K562 (cell line): ENCODE measurements around the gene SERINC3. TPM values are rescaled to one million over a fixed set of nuclear protein-coding genes. Genes with fewer than 3 reads are reported as not detected.

ENCODE experiments used
- BCL6 ChIP-seq: fragments of 250-450 bp; sonication (Bioruptor Pico); IDR thresholded peaks from 2 replicates; pipeline ENCODE4 v1.4.0; 2020
- CLOCK ChIP-seq: fragments of 250-450 bp; sonication (Bioruptor Pico); IDR thresholded peaks from 2 replicates; pipeline ENCODE4 v1.4.0; 2020; ENCODE audit warnings: mild to moderate bottlenecking, moderate library complexity, borderline replicate concordance
- EP300 ChIP-seq: IDR thresholded peaks from 2 replicates; pipeline ENCODE4 v1.6.1; 2012; ENCODE audit warnings: low read length, improper control_type of control experiment
- ETV5 ChIP-seq: sonication (generic); formaldehyde crosslinking; IDR thresholded peaks from 2 replicates; pipeline ENCODE4 v1.4.0; 2020; ENCODE audit warnings: low read depth, mild to moderate bottlenecking, missing genetic modification reagents
- GABPA ChIP-seq: fragments of 200-800 bp; sonication (Bioruptor generic); conservative IDR thresholded peaks from 2 replicates; pipeline ENCODE4 v1.6.1; 2016; ENCODE audit warnings: low read depth, missing genetic modification characterization, missing compliant biosample characterization
- GTF2E2 ChIP-seq: fragments of 200-800 bp; sonication (Bioruptor generic); IDR thresholded peaks from 2 replicates; pipeline ENCODE4 v1.6.1; 2016; ENCODE audit warnings: missing genetic modification characterization, missing compliant biosample characterization
- LEF1 ChIP-seq: fragments of 450-650 bp; IDR thresholded peaks from 2 replicates; pipeline ENCODE4 v1.6.1; 2016; ENCODE audit warnings: mild to moderate bottlenecking
- MLLT1 ChIP-seq, 2 experiments: fragments of 450-650 bp; IDR thresholded peaks; 2 replicates each; pipeline ENCODE4 v1.6.1; 2016
- MTA2 ChIP-seq: fragments of 450-650 bp; IDR thresholded peaks from 2 replicates; pipeline ENCODE4 v1.6.1; 2016; ENCODE audit warnings: low read depth
- NBN ChIP-seq: fragments of 450-650 bp; IDR thresholded peaks from 2 replicates; pipeline ENCODE4 v1.6.1; 2016; ENCODE audit warnings: low read depth, mild to moderate bottlenecking
- NELFE ChIP-seq: IDR thresholded peaks from 2 replicates; pipeline ENCODE4 v1.6.1; 2011; ENCODE audit warnings: mild to moderate bottlenecking; ENCODE audit not compliant: insufficient read depth, insufficient read length
- RBM25 ChIP-seq: fragments of 200-400 bp; formaldehyde crosslinking; IDR thresholded peaks from 2 replicates; pipeline ENCODE4 v1.6.1; 2018; ENCODE audit warnings: low read length, low read depth, moderate library complexity; ENCODE audit not compliant: severe bottlenecking
- RUNX1 ChIP-seq: sonication (generic); IDR thresholded peaks from 2 replicates; pipeline ENCODE4 v1.6.1; 2016; ENCODE audit warnings: antibody characterized with exemption, low read depth
- SPI1 ChIP-seq: IDR thresholded peaks from 2 replicates; pipeline ENCODE4 v1.6.1; 2011; ENCODE audit warnings: low read depth, low read length, control low read depth, borderline replicate concordance
- TCFL5 ChIP-seq: fragments of 250-450 bp; sonication (Bioruptor Pico); conservative IDR thresholded peaks from 2 replicates; pipeline ENCODE4 v1.6.1; 2021; ENCODE audit warnings: mild to moderate bottlenecking, moderate library complexity, matching md5 sums
- ZFP91 ChIP-seq: sonication (generic); formaldehyde crosslinking; IDR thresholded peaks from 2 replicates; pipeline ENCODE4 v1.8.0; 2022; ENCODE audit warnings: mild to moderate bottlenecking, missing genetic modification reagents
- ZNF133 ChIP-seq: fragments of 250-450 bp; sonication (Bioruptor Pico); IDR thresholded peaks from 2 replicates; pipeline ENCODE4 v1.4.0; 2020; ENCODE audit warnings: mild to moderate bottlenecking
- ZNF311 ChIP-seq: fragments of 250-450 bp; sonication (Bioruptor Pico); IDR thresholded peaks from 2 replicates; pipeline ENCODE4 v1.4.0; 2020; ENCODE audit warnings: mild to moderate bottlenecking, moderate library complexity
- ZNF41 ChIP-seq: fragments of 250-450 bp; sonication (Bioruptor Pico); conservative IDR thresholded peaks from 2 replicates; pipeline ENCODE4 v1.4.0; 2020; ENCODE audit warnings: mild to moderate bottlenecking
- ZNF655 ChIP-seq: fragments of 250-450 bp; sonication (Bioruptor Pico); IDR thresholded peaks from 2 replicates; pipeline ENCODE4 v1.5.0; 2021
- ZNF75A ChIP-seq: fragments of 450-650 bp; formaldehyde crosslinking; IDR thresholded peaks from 2 replicates; pipeline ENCODE4 v1.4.0; 2020; ENCODE audit warnings: mild to moderate bottlenecking
- ZNF764 ChIP-seq: fragments of 250-450 bp; sonication (Bioruptor Pico); IDR thresholded peaks from 2 replicates; pipeline ENCODE4 v1.4.0; 2020; ENCODE audit warnings: low read depth, mild to moderate bottlenecking, moderate library complexity
- polyA plus RNA-seq, 8 experiments: library from polyadenylated mRNA; depleted of rRNA in 4 of 8; stranded (reverse) in 5 of 8; unstranded in 3 of 8; fragments of >200 nt; fragmentation: Nextera tagmentation in 2 of 8; fragmentation: Illumina TruSeq in 1 of 8; extraction: Ambion mirVana in 2 of 8; extraction: Trizol in 1 of 8; gene quantifications; 2 replicates each; pipeline versions ENCODE4 v1.2.1 to v1.2.3, GENCODE V29; 2011 to 2014; ENCODE audit warnings: inconsistent platforms in 1 of 8, missing spikeins in 1 of 8
- total RNA-seq, 7 experiments: library from RNA; depleted of rRNA in 6 of 7; stranded (reverse); fragments of >200 nt in 6 of 7; fragmentation: Illumina TruSeq in 2 of 7; extraction: Trizol in 2 of 7; gene quantifications; 2 replicates each; pipeline versions ENCODE4 v1.2.1 to v1.2.3, GENCODE V29; 2011 to 2021; ENCODE audit warnings: low replicate concordance in 1 of 7

SERINC3 gene
- total and polyA plus RNA-seq, 9 of the 15 experiments (the other 6 are each of a cell fraction or from before 2014, with no cell fraction given) = 24.7 to 107 (median 48.8) TPM

GRCh38 chr20:44521484-44522481, at the start of gene SERINC3 (continued):
- TF ChIP-seq CLOCK (CRISPR knock-in tag) = no peak
- TF ChIP-seq BCL6 (CRISPR knock-in tag) = no peak
- no peak for TF ChIP-seq MTA2
- TF ChIP-seq RBM25 = peak; percentile 9
- TF ChIP-seq ZNF133 (CRISPR knock-in tag) = no peak
- no peak for TF ChIP-seq GTF2E2 (tag)
- TF ChIP-seq ZNF41 (CRISPR knock-in tag) = no peak
- peak; percentile 88 for TF ChIP-seq ETV5
- TF ChIP-seq ZNF75A = no peak
- TF ChIP-seq ZNF311 (CRISPR knock-in tag) = no peak
- no peak for TF ChIP-seq TCFL5 (CRISPR knock-in tag)
- TF ChIP-seq MLLT1 (IDR thresholded peaks at IDR 0.05) = no peak
- TF ChIP-seq GABPA (tag) = peak; percentile 89
- 0 out of 2 replicates have a peak, but pooled peaks have one; percentile 33 for TF ChIP-seq ZFP91 (CRISPR knock-in tag)
- TF ChIP-seq NBN = 0 out of 2 replicates have a peak, but pooled peaks have one; percentile 24
- TF ChIP-seq RUNX1 = no peak
- 0 out of 2 replicates have a peak, but pooled peaks have one; percentile 18 for TF ChIP-seq ZNF764 (CRISPR knock-in tag)
- TF ChIP-seq NELFE = no peak
- peak; percentile 40 for TF ChIP-seq EP300
- no peak for TF ChIP-seq LEF1
- TF ChIP-seq SPI1 = no peak
- no peak for TF ChIP-seq ZNF655 (CRISPR knock-in tag)
